Stomach smooth muscle (tissue), 2 donors: Measurements from ENCODE around the gene ZC3H10.
"Not testable (repeated sequence)": the region's sequence is repeated elsewhere in the genome, so short reads cannot be mapped to it uniquely, and the experiment has no call there.

Experiments used
- H3K27ac ChIP-seq: one replicate; pipeline ENCODE4 v1.7.0; 2013; ENCODE audit warnings: mild to moderate bottlenecking, low read length, inconsistent platforms
- H3K27me3 ChIP-seq, 2 donors: one replicate each; pipeline ENCODE4 v1.7.0; 2013; ENCODE audit warnings: low read length in 2 of 2; ENCODE audit not compliant: insufficient read depth in 2 of 2, control insufficient read depth in 1 of 2
- H3K36me3 ChIP-seq, 2 donors: one replicate each; pipeline ENCODE4 v1.7.0; 2013; ENCODE audit warnings: low read length in 2 of 2; ENCODE audit not compliant: control insufficient read depth in 2 of 2, insufficient read depth in 2 of 2
- H3K4me1 ChIP-seq: one replicate; pipeline ENCODE4 v1.7.0; 2013; ENCODE audit warnings: low read length; ENCODE audit not compliant: control insufficient read depth, insufficient read depth
- H3K4me3 ChIP-seq, 2 donors: one replicate each; pipeline ENCODE4 v1.7.0; 2013; ENCODE audit warnings: low read length in 2 of 2
- H3K9ac ChIP-seq, 2 donors: one replicate each; pipeline ENCODE4 v1.7.0; 2013; ENCODE audit warnings: low read length in 2 of 2, mild to moderate bottlenecking in 1 of 2
- H3K9me3 ChIP-seq, 2 donors: one replicate each; pipeline ENCODE4 v1.7.0; 2013; ENCODE audit warnings: low read length in 2 of 2; ENCODE audit not compliant: control insufficient read depth in 2 of 2
- donor health status: healthy.
- donor health status: Pancreatic carcinoma.

Gene ZC3H10

GRCh38 chr12:56155256-56155845 lies 37.3 kb downstream of the ZC3H10 start:
- Histone ChIP-seq H3K9ac (no peak overlapping the region), H3K4me3 (no peak overlapping the region), H3K36me3 (peaks cover 11 to 12% of the 10 kb centered on the region in 2 donors), H3K9me3 (no peaks in the 10 kb centered on the region), H3K27me3 (no peaks in the 10 kb centered on the region), H3K27ac (no peak overlapping the region), H3K4me1 (peaks cover 40% of the 10 kb centered on the region)

- not testable (repeated sequence) for H3K27me3 ChIP-seq, H3K9me3 ChIP-seq
- peaks cover 50% of the 10 kb centered on the region for H3K4me1 ChIP-seq
- H3K27ac ChIP-seq: peak overlapping the region; percentile 79
- peaks cover 24 to 25% of the 10 kb centered on the region in 2 donors for H3K36me3 ChIP-seq
- H3K9ac ChIP-seq: peak overlapping the region; percentile 71
- H3K4me3 ChIP-seq: peak overlapping the region; percentile 83 to 99
Measured at GRCh38 chr12:56156464-56157200, 38.6 kb downstream of the ZC3H10 start.

GRCh38 chr12:56157201-56158028 lies 39.3 kb downstream of the ZC3H10 start:
- peaks cover 54% of the 10 kb centered on the region for H3K4me1 ChIP-seq
- H3K36me3 ChIP-seq: peaks cover 29 to 33% of the 10 kb centered on the region in 2 donors
- peak overlapping the region; percentile 83 to 99 for H3K4me3 ChIP-seq
- peak overlapping the region; percentile 71 for H3K9ac ChIP-seq
- H3K9me3 ChIP-seq: no peaks in the 10 kb centered on the region
- peak overlapping the region; percentile 79 for H3K27ac ChIP-seq
- H3K27me3 ChIP-seq: no peaks in the 10 kb centered on the region

GRCh38 chr12:56158029-56158925 lies 40.2 kb downstream of the ZC3H10 start, which contains the start of gene MYL6:
Gene MYL6 (plus strand): TSS chr12:56158359. CDS start chr12:56158402, 43 bp downstream.
- no peaks in the 10 kb centered on the region for H3K27me3 ChIP-seq
- H3K4me3 ChIP-seq: peak within 1 kb of the TSS; percentile 99
- H3K36me3 ChIP-seq: peaks cover 36% of the 10 kb centered on the region in 2 donors
- peaks cover 55% of the 10 kb centered on the region for H3K4me1 ChIP-seq
- H3K27ac ChIP-seq: peak within 1 kb of the TSS; percentile 100
- H3K9ac ChIP-seq: peak within 1 kb of the TSS; percentile 100
- H3K9me3 ChIP-seq: no peaks in the 10 kb centered on the region

- peaks cover 36 to 37% of the 10 kb centered on the region in 2 donors for H3K36me3 ChIP-seq
- peak overlapping the region; percentile 99 for H3K4me3 ChIP-seq
- H3K27me3 ChIP-seq: no peaks in the 10 kb centered on the region
- no peaks in the 10 kb centered on the region for H3K9me3 ChIP-seq
- peaks cover 53% of the 10 kb centered on the region for H3K4me1 ChIP-seq
- H3K9ac ChIP-seq: peak overlapping the region; percentile 100
- peak overlapping the region; percentile 100 for H3K27ac ChIP-seq
Measured at GRCh38 chr12:56158926-56159461, 40.9 kb downstream of the ZC3H10 start.

- Histone ChIP-seq H3K27ac (peak overlapping the region; percentile 100), H3K27me3 (no peaks in the 10 kb centered on the region), H3K9ac (peak overlapping the region; percentile 100), H3K4me3 (peak overlapping the region; percentile 99), H3K36me3 (peaks cover 36 to 42% of the 10 kb centered on the region in 2 donors), H3K4me1 (peaks cover 53% of the 10 kb centered on the region), H3K9me3 (no peaks in the 10 kb centered on the region)
Measured at GRCh38 chr12:56159482-56160192, 41.6 kb downstream of the ZC3H10 start.

- Histone ChIP-seq H3K27ac (peak overlapping the region; percentile 100), H3K4me1 (peaks cover 54% of the 10 kb centered on the region), H3K9me3 (no peaks in the 10 kb centered on the region), H3K9ac (peak overlapping the region; percentile 100), H3K27me3 (no peaks in the 10 kb centered on the region), H3K36me3 (peaks cover 38 to 46% of the 10 kb centered on the region in 2 donors), H3K4me3 (peak overlapping the region; percentile 99)
Measured at GRCh38 chr12:56160193-56160763, 42.2 kb downstream of the ZC3H10 start.

GRCh38 chr12:56160894-56161689 lies 43.0 kb downstream of the ZC3H10 start:
- Histone ChIP-seq H3K27me3 (no peaks in the 10 kb centered on the region), H3K9me3 (no peaks in the 10 kb centered on the region), H3K9ac (peak overlapping the region; percentile 100), H3K36me3 (peaks cover 38 to 46% of the 10 kb centered on the region in 2 donors), H3K27ac (peak overlapping the region; percentile 100), H3K4me1 (peaks cover 57% of the 10 kb centered on the region), H3K4me3 (peak overlapping the region; percentile 99)
